SK-N-SH (cell line): ENCODE measurements around the gene C10orf120. TPM values are rescaled to one million over a fixed set of nuclear protein-coding genes. Genes with fewer than 3 reads are reported as not detected.
A peak's percentile ranks its signal among the peaks of the same experiment; 100 is the strongest.

Experiments used
- CTCF ChIA-PET: fragments of 300-600, 350-600 bp; formaldehyde crosslinking; extraction: SDS; loops from one replicate; lab custom pipeline; 2021; lab: Yijun Ruan, JAX
- POLR2A ChIA-PET: fragments of 350-600 bp; sonication (Branson Sonifier 250); formaldehyde crosslinking; extraction: SDS; loops from one replicate; lab custom pipeline; 2020; ENCODE audit warnings: antibody characterized with exemption, inconsistent platforms; lab: Yijun Ruan, JAX
- DNase-seq: peaks from one replicate; pipeline ENCODE4 v3.0.0; 2012
- H2AFZ ChIP-seq: fragments of 200-600 bp; sonication (generic); 2 replicates; pipeline ENCODE4 v1.8.1; 2016; ENCODE audit warnings: antibody characterized with exemption, mild to moderate bottlenecking, low read depth
- H3F3A ChIP-seq: fragments of 200-600 bp; sonication (generic); replicated peaks from 2 replicates; pipeline ENCODE3; 2016; ENCODE audit warnings: antibody characterized with exemption, mild to moderate bottlenecking; ENCODE audit not compliant: insufficient read depth
- H3K27ac ChIP-seq, 2 experiments: fragments of 200-500 bp in 1 of 2; fragments of 200-600 bp in 1 of 2; sonication (Bioruptor generic) in 1 of 2; sonication (generic), shearing (Covaris generic) in 1 of 2; 2 replicates each; pipeline versions ENCODE4 v1.5.1 to v1.6.1; 2014 to 2016; ENCODE audit warnings: low read depth in 2 of 2, inconsistent platforms in 1 of 2, low read length in 1 of 2, mild to moderate bottlenecking in 1 of 2, mixed read lengths in 1 of 2
- H3K27me3 ChIP-seq: fragments of 200-600 bp; sonication (generic), shearing (Covaris generic); 2 replicates; pipeline ENCODE4 v1.6.1; 2016; ENCODE audit warnings: mixed run types; ENCODE audit not compliant: insufficient read depth
- H3K36me3 ChIP-seq, 2 experiments: fragments of 200-500 bp in 1 of 2; fragments of 200-600 bp in 1 of 2; sonication (Bioruptor generic) in 1 of 2; sonication (generic) in 1 of 2; replicated peaks in 1 of 2; 2 replicates each; pipeline versions ENCODE3 to v1.5.1; 2014 to 2016; ENCODE audit warnings: low read length in 1 of 2, mild to moderate bottlenecking in 1 of 2; ENCODE audit not compliant: insufficient read depth in 2 of 2, control insufficient read depth in 1 of 2
- H3K4me1 ChIP-seq, 2 experiments: fragments of 200-500 bp in 1 of 2; fragments of 200-600 bp in 1 of 2; sonication (Bioruptor generic) in 1 of 2; sonication (generic), shearing (Covaris generic) in 1 of 2; 2 replicates each; pipeline versions ENCODE4 v1.5.1 to v1.6.1; 2014 to 2016; ENCODE audit warnings: low read depth in 1 of 2, low read length in 1 of 2, mixed run types in 1 of 2; ENCODE audit not compliant: insufficient read depth in 2 of 2, control insufficient read depth in 1 of 2
- H3K4me2 ChIP-seq: fragments of 200-600 bp; sonication (generic), shearing (Covaris generic); 2 replicates; pipeline ENCODE4 v1.6.1; 2017; ENCODE audit warnings: mixed run types
- H3K4me3 ChIP-seq, 2 experiments: fragments of 200-500 bp in 1 of 2; fragments of 200-600 bp in 1 of 2; sonication (Bioruptor generic) in 1 of 2; sonication (generic), shearing (Covaris generic) in 1 of 2; 2 replicates each; pipeline versions ENCODE4 v1.5.1 to v1.8.1; 2014 to 2016; ENCODE audit warnings: low read depth in 2 of 2, inconsistent platforms in 1 of 2, low read length in 1 of 2, mild to moderate bottlenecking in 1 of 2, mixed read lengths in 1 of 2, moderate library complexity in 1 of 2
- H3K79me2 ChIP-seq: fragments of 200-600 bp; sonication (generic); 2 replicates; pipeline ENCODE4 v1.8.1; 2017; ENCODE audit warnings: mild to moderate bottlenecking; ENCODE audit not compliant: insufficient read depth
- H3K9ac ChIP-seq: fragments of 200-600 bp; sonication (generic); 2 replicates; pipeline ENCODE4 v1.6.1; 2017; ENCODE audit warnings: mixed run types
- H3K9me2 ChIP-seq: fragments of 200-600 bp; sonication (generic); 2 replicates; pipeline ENCODE4 v1.6.1; 2017; ENCODE audit warnings: mixed run types
- H3K9me3 ChIP-seq: fragments of 200-600 bp; sonication (generic); 2 replicates; pipeline ENCODE4 v1.6.1; 2017; ENCODE audit warnings: mixed run types, mild to moderate bottlenecking, moderate library complexity
- H4K20me1 ChIP-seq: fragments of 200-600 bp; sonication (generic); 2 replicates; pipeline ENCODE4 v1.6.1; 2017; ENCODE audit warnings: mild to moderate bottlenecking, mixed run types; ENCODE audit not compliant: insufficient read depth
- CHD2 ChIP-seq: fragments of 150-350 bp; IDR thresholded peaks from 2 replicates; pipeline ENCODE4 v1.6.1; 2018; ENCODE audit warnings: low read length; ENCODE audit not compliant: partially characterized antibody
- CTCF ChIP-seq: fragments of 200-600 bp; sonication (generic); IDR thresholded peaks from 2 replicates; pipeline ENCODE4 v1.6.1; 2017; ENCODE audit warnings: antibody characterized with exemption, mild to moderate bottlenecking, moderate library complexity
- EP300 ChIP-seq, 2 experiments: IDR thresholded peaks; 2 replicates each; pipeline versions ENCODE4 v1.4.0 to v1.6.1; 2012; ENCODE audit warnings: borderline replicate concordance in 1 of 2, low read depth in 1 of 2, low read length in 1 of 2
- EZH2phosphoT487 ChIP-seq: fragments of 200-600 bp; sonication (generic); IDR thresholded peaks from 2 replicates; pipeline ENCODE4 v1.6.1; 2017; ENCODE audit warnings: low read depth, mixed run types, mild to moderate bottlenecking, antibody characterized with exemption, moderate library complexity, borderline replicate concordance
- FOSL2 ChIP-seq: IDR thresholded peaks from 2 replicates; pipeline ENCODE4 v1.4.0; 2012; ENCODE audit warnings: low read depth, mild to moderate bottlenecking, moderate library complexity, borderline replicate concordance
- GABPA ChIP-seq: IDR thresholded peaks from 2 replicates; pipeline ENCODE4 v1.4.0; 2012; ENCODE audit warnings: low read depth, mild to moderate bottlenecking
- GATA2 ChIP-seq: sonication (generic); formaldehyde crosslinking; IDR thresholded peaks from 2 replicates; pipeline ENCODE4 v1.5.0; 2020; ENCODE audit warnings: mild to moderate bottlenecking, missing genetic modification reagents
- MEF2A ChIP-seq: IDR thresholded peaks from 2 replicates; pipeline ENCODE4 v1.4.0; 2012; ENCODE audit warnings: low read depth, borderline replicate concordance
- MXI1 ChIP-seq: IDR thresholded peaks from 2 replicates; pipeline ENCODE4 v1.6.1; 2012; ENCODE audit warnings: mild to moderate bottlenecking, low read depth, low read length, improper control_type of control experiment
- POLR2AphosphoS5 ChIP-seq: IDR thresholded peaks from 2 replicates; pipeline ENCODE4 v1.6.1; 2012; ENCODE audit warnings: low read depth, low read length
- RAD21 ChIP-seq: IDR thresholded peaks from 2 replicates; pipeline ENCODE4 v1.6.1; 2012; ENCODE audit warnings: mild to moderate bottlenecking, low read length
- SMC3 ChIP-seq: IDR thresholded peaks from 2 replicates; pipeline ENCODE4 v1.6.1; 2012; ENCODE audit warnings: low read depth, low read length, improper control_type of control experiment
- TAF1 ChIP-seq: IDR thresholded peaks from 2 replicates; pipeline ENCODE4 v1.6.1; 2012; ENCODE audit warnings: low read depth, mild to moderate bottlenecking, low read length, moderate library complexity, borderline replicate concordance
- WGBS: methylation state at CpG from one replicate; pipeline ENCODE4 v1.1.6; 2017; ENCODE audit warnings: low lambda C conversion rate; 5-methylcytosine and 5-hydroxymethylcytosine counted together
- polyA plus RNA-seq, 3 experiments: library from polyadenylated mRNA; depleted of rRNA; stranded (reverse); fragments of >200 nt; gene quantifications; 2 replicates each; pipeline ENCODE4 v1.2.3, GENCODE V29; 2012

Gene C10orf120
- polyA plus RNA-seq, 1 of the 3 experiments (the other 2 are of a cell fraction), result not detected

- no peak overlapping the region for H3K27ac ChIP-seq
- H3K27me3 ChIP-seq, result no peaks in the 10 kb centered on the region
- 39% methylated on average over 7 of the region's 9 CpGs for WGBS
- POLR2A ChIA-PET, result no interaction called here
- H3F3A ChIP-seq, result no peaks in the 10 kb centered on the region
- no peak overlapping the region for H2AFZ ChIP-seq
- no peaks in the 10 kb centered on the region for H3K4me1 ChIP-seq
- H4K20me1 ChIP-seq, result no peaks in the 10 kb centered on the region
- no peaks in the 10 kb centered on the region for H3K9me2 ChIP-seq
- no peaks in the 10 kb centered on the region for H3K36me3 ChIP-seq
- no peak overlapping the region for H3K4me2 ChIP-seq
- no peaks in the 10 kb centered on the region for H3K79me2 ChIP-seq
- DNase-seq, result peak; percentile 79
- H3K4me3 ChIP-seq, result peak overlapping the region in 1 of 2 experiments; percentile 45; a peak in 1 of 4 replicates
- H3K9ac ChIP-seq, result no peak overlapping the region
- TF ChIP-seq SMC3 (peak; percentile 85), CTCF (peak; percentile 80), RAD21 (peak; percentile 92), MXI1 (no peak)
- TF ChIP-seq, all 33 proteins: peak for 3
- H3K9me3 ChIP-seq, result no peaks in the 10 kb centered on the region
- CTCF ChIA-PET, result interaction anchor here (0.6 to 2.5 kb wide), 23 partner anchors 9 to 410 kb away, joined by 3 to 42 read pairs (median 4); a partner anchor contains a TSS
Observed at GRCh38 chr10:122703483-122704448, 4.1 kb upstream of the C10orf120 start.

DNA sequence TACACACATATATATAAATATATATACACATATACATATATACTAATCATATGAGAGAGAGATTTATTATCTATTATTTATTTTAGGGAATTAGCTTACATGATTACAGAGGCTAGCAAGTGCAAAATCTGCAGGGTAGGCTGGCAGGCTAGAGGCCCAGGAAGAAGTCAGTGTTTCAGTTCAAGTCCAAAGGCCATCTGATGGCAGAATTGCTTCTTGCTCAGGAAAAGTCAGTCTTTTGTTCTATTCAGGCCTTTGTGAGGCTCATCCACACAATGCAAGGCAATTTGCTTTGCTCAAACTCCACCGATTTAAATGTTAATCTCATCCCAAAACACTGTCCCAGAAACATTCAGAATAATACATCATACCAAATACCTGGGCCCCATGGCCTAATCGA is 2.6 kb upstream of the C10orf120 start:
- whole genome bisulfite sequencing, result 11% methylated on average over 2 of the region's 2 CpGs
- no peaks in the 10 kb centered on the region for H3K9me2 ChIP-seq
- no peaks in the 10 kb centered on the region for H3K36me3 ChIP-seq
- H3K9me3 ChIP-seq, result no peaks in the 10 kb centered on the region
- H3K4me3 ChIP-seq, result no peak overlapping the region
- no peaks in the 10 kb centered on the region for H3K27me3 ChIP-seq
- no peaks in the 10 kb centered on the region for H3K79me2 ChIP-seq
- ChIA-PET POLR2A (no interaction called here), CTCF (interaction anchor here (1.3 to 2.9 kb wide), 3 partner anchors 14 to 56 kb away, joined by 3 to 9 read pairs (median 7); no protein-coding TSS in a partner anchor)
- H3K27ac ChIP-seq, result no peak overlapping the region
- no peak for DNase-seq
- H3F3A ChIP-seq, result no peaks in the 10 kb centered on the region
- no peak overlapping the region for H2AFZ ChIP-seq
- no peaks in the 10 kb centered on the region for H4K20me1 ChIP-seq
- H3K4me1 ChIP-seq, result no peaks in the 10 kb centered on the region
- no peak for TF ChIP-seq GATA2 (CRISPR knock-in tag)
- TF ChIP-seq FOSL2, result no peak
- no peak for TF ChIP-seq SMC3
- TF ChIP-seq MEF2A, result no peak
- no peak for TF ChIP-seq CHD2
- TF ChIP-seq POLR2AphosphoS5, result no peak
- TF ChIP-seq EP300 (IDR thresholded peaks at IDR 0.05; ENCODE audit: borderline replicate concordance in 1 of 2, low read depth in 1 of 2, low read length in 1 of 2), result no peak
- TF ChIP-seq EZH2phosphoT487, result no peak
- TF ChIP-seq TAF1, result no peak
- no peak for TF ChIP-seq GABPA
- H3K9ac ChIP-seq, result no peak overlapping the region
- H3K4me2 ChIP-seq, result no peak overlapping the region
